ENCODE results near the gene MSGN1. TPM values are rescaled to one million over a fixed set of nuclear protein-coding genes. Genes with fewer than 3 reads are reported as not detected.

The MSGN1 gene
- total RNA-seq, 4 donors from 2014 or later: not detected

DNA sequence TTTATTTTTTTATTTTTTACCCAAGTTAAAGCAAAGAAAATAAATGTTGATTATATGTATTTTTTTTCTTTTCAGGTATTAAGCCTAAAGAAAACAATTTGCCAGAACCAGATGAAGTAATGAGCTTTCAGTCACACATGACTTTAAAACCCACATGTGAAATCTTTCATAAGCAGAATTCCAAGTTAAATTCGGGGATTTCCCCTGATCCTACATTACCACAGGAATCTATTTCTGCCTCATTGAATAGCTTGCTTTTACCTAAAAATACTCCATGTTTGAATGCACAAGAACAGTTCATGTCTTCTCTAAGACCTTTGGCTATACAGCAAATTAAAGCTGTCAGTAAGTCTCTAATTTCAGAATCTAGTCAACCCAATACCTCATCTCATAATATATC is 35.7 kb upstream of the MSGN1 start:
- no peak overlapping the region for H3K27ac ChIP-seq
- in situ Hi-C loops (cut with MboI; ENCODE audit: low sequenced_read_pairs in 4 of 4): no loop called here
- intact Hi-C loops (cut with DNase I; ENCODE audit: low total_unique reads): no loop called here
- DNase-seq: no peak
- no peaks in the 10 kb centered on the region for H3K9me3 ChIP-seq
- H3K4me3 ChIP-seq: no peak overlapping the region
- no peak for ATAC-seq
- peaks cover 0 to 10% of the 10 kb centered on the region in 2 donors for H3K36me3 ChIP-seq
- no peaks in the 10 kb centered on the region for H3K27me3 ChIP-seq
- TF ChIP-seq, protein P1, sequence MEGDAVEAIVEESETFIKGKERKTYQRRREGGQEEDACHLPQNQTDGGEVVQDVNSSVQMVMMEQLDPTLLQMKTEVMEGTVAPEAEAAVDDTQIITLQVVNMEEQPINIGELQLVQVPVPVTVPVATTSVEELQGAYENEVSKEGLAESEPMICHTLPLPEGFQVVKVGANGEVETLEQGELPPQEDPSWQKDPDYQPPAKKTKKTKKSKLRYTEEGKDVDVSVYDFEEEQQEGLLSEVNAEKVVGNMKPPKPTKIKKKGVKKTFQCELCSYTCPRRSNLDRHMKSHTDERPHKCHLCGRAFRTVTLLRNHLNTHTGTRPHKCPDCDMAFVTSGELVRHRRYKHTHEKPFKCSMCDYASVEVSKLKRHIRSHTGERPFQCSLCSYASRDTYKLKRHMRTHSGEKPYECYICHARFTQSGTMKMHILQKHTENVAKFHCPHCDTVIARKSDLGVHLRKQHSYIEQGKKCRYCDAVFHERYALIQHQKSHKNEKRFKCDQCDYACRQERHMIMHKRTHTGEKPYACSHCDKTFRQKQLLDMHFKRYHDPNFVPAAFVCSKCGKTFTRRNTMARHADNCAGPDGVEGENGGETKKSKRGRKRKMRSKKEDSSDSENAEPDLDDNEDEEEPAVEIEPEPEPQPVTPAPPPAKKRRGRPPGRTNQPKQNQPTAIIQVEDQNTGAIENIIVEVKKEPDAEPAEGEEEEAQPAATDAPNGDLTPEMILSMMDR (IDR thresholded peaks at IDR 0.05 in 4 of 5, conservative IDR thresholded peaks at IDR 0.05 in 1 of 5): no peak
- no peak for TF ChIP-seq POLR2A (IDR thresholded peaks at IDR 0.05)
- no peaks in the 10 kb centered on the region for H3K4me1 ChIP-seq

DNA sequence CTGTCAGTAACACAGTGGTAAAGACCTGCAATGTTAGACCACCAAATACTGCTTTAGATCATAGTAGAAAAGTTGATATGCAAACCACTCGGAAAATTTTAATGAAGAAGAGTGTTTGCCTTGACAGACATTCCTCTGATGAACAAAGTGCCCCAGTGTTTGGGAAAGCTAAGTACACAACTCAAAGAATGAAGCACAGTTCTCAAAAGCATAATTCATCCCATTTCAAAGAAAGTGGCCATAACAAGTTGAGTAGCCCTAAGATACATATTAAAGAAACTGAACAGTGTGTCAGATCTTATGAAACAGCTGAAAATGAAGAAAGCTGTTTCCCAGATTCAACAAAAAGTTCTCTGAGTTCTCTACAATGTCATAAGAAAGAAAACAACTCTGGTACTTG is 34.8 kb upstream of the MSGN1 start:
- Histone ChIP-seq H3K4me3 (no peak overlapping the region), H3K27ac (no peak overlapping the region), H3K36me3 (peaks cover 0 to 10% of the 10 kb centered on the region in 2 donors), H3K4me1 (no peaks in the 10 kb centered on the region), H3K27me3 (no peaks in the 10 kb centered on the region), H3K9me3 (no peaks in the 10 kb centered on the region)
- DNase-seq (no peak), ATAC-seq (no peak)
- no peak for TF ChIP-seq POLR2A (IDR thresholded peaks at IDR 0.05)
- TF ChIP-seq, protein P1 (IDR thresholded peaks at IDR 0.05 in 4 of 5, conservative IDR thresholded peaks at IDR 0.05 in 1 of 5): no peak
- in situ Hi-C loops (cut with MboI; ENCODE audit: low sequenced_read_pairs in 4 of 4): no loop called here
- intact Hi-C loops (cut with DNase I; ENCODE audit: low total_unique reads): no loop called here

DNA sequence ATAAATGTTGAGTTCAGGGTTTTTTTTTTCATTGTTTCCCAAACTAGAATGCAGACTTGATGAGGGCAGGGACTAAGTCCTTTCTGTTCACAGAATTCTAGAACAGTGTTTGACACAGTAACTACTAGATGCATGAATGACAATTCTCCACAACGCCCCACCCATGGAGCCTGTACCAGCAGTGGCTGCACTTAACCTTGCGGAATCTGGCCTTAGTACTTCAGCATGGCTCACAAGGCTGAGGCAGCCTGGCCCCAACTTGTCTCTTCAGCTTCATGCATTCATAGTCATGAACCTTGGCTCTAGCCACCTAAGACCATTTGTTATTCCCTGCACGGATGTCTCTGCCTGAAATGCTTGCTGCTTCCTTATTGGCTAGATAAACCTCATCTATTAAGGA is 29.5 kb upstream of the MSGN1 start:
- H3K36me3 ChIP-seq: no peaks in the 10 kb centered on the region
- no peak for DNase-seq
- no peaks in the 10 kb centered on the region for H3K27me3 ChIP-seq
- TF ChIP-seq, protein P1 (IDR thresholded peaks at IDR 0.05 in 4 of 5, conservative IDR thresholded peaks at IDR 0.05 in 1 of 5): no peak
- TF ChIP-seq POLR2A (IDR thresholded peaks at IDR 0.05): no peak
- no peak overlapping the region for H3K27ac ChIP-seq
- no peak for ATAC-seq
- peaks cover 0 to 3% of the 10 kb centered on the region in 2 donors for H3K4me1 ChIP-seq
- H3K4me3 ChIP-seq: no peak overlapping the region
- intact Hi-C loops (cut with DNase I; ENCODE audit: low total_unique reads): loop anchor here (5.0 kb wide), 1 partner anchor 36 kb away; no protein-coding TSS in a partner anchor
- no peaks in the 10 kb centered on the region for H3K9me3 ChIP-seq
- in situ Hi-C loops (cut with MboI; ENCODE audit: low sequenced_read_pairs in 4 of 4): no loop called here

DNA sequence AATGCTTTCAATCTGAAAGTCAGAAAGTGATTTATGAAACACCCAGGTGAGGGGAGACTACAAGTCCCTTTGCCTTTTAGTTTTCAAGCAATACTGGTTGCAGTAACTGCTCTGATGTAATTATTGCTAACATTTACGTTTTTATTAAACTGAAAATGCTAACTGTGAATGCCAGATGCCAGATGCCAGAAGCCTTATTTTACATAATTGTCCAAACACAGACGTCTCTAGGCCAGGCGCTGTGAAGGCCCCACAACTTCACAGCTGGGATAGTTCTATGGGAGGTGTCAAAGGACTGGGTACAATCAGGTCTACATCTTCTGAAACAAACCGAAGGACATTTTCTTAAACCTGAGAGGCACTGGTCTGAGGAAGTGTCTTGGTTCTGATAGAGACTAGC is 27.5 kb upstream of the MSGN1 start:
- TF ChIP-seq, protein P1 (IDR thresholded peaks at IDR 0.05 in 4 of 5, conservative IDR thresholded peaks at IDR 0.05 in 1 of 5): no peak
- TF ChIP-seq POLR2A (IDR thresholded peaks at IDR 0.05): no peak
- ATAC-seq: no peak

DNA sequence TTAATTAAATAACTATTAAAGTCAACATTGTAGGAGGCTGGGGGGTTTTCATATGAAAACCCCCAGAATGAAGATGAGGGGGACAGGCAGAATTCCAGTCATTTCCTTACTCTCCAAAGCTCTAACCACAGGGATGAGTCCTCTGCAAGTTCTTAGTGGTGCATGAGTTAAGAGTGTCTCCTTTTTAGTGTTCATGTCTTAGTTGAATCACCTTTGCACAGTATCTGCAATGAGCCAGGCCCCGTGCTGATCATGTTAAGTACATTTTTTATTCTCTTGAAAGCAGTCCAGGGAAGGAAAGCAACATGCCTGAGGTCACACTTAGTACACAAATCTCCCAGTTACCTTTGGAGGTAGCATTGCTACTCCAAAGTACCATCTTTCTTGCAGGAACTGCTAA is 25.7 kb upstream of the MSGN1 start:
- ATAC-seq (no peak), DNase-seq (no peak)
- Histone ChIP-seq H3K4me1 (peaks cover 25 to 30% of the 10 kb centered on the region in 2 donors), H3K4me3 (no peak overlapping the region), H3K27me3 (no peaks in the 10 kb centered on the region), H3K36me3 (no peaks in the 10 kb centered on the region), H3K9me3 (no peaks in the 10 kb centered on the region), H3K27ac (no peak overlapping the region)
- intact Hi-C loops (cut with DNase I; ENCODE audit: low total_unique reads): no loop called here
- TF ChIP-seq POLR2A (IDR thresholded peaks at IDR 0.05): no peak
- TF ChIP-seq, protein P1 (IDR thresholded peaks at IDR 0.05 in 4 of 5, conservative IDR thresholded peaks at IDR 0.05 in 1 of 5): no peak
- in situ Hi-C loops (cut with MboI; ENCODE audit: low sequenced_read_pairs in 4 of 4): no loop called here

More for the DNA sequence above, 27.5 kb upstream of the MSGN1 start:
- intact Hi-C loops (cut with DNase I; ENCODE audit: low total_unique reads): loop anchor here (5.0 kb wide), 1 partner anchor 34 kb away; no protein-coding TSS in a partner anchor
- in situ Hi-C loops (cut with MboI; ENCODE audit: low sequenced_read_pairs in 4 of 4): no loop called here
- H3K27me3 ChIP-seq: no peaks in the 10 kb centered on the region
- no peak for DNase-seq
- no peaks in the 10 kb centered on the region for H3K36me3 ChIP-seq
- H3K9me3 ChIP-seq: no peaks in the 10 kb centered on the region
- H3K4me3 ChIP-seq: no peak overlapping the region
- H3K27ac ChIP-seq: no peak overlapping the region
- peaks cover 9 to 14% of the 10 kb centered on the region in 2 donors for H3K4me1 ChIP-seq

Measured in gastrocnemius medialis (tissue), 4 donors.